Measurements from ENCODE around the gene SEMA5A.

The SEMA5A gene

GRCh38 chr5:9052421-9052820, 493.5 kb downstream of the SEMA5A start:
- DNase-seq, result no peak
- Histone ChIP-seq H3K4me1 (no peaks in the 10 kb centered on the region), H3K36me3 (no peaks in the 10 kb centered on the region), H3K9me3 (no peaks in the 10 kb centered on the region; the same call in 1 of the 2 replicates), H3K4me3 (ENCODE audit: low read depth, low read length) (no peak overlapping the region), H3K27me3 (no peaks in the 10 kb centered on the region)
- no peak for TF ChIP-seq CTCF (IDR thresholded peaks at IDR 0.05; ENCODE audit: low read depth, low read length)

GRCh38 chr5:9051779-9052178, 494.1 kb downstream of the SEMA5A start:
- Histone ChIP-seq H3K4me3 (ENCODE audit: low read depth, low read length) (no peak overlapping the region), H3K36me3 (no peaks in the 10 kb centered on the region), H3K9me3 (no peaks in the 10 kb centered on the region; the same call in 1 of the 2 replicates), H3K4me1 (no peaks in the 10 kb centered on the region), H3K27me3 (no peaks in the 10 kb centered on the region)
- TF ChIP-seq CTCF (IDR thresholded peaks at IDR 0.05; ENCODE audit: low read depth, low read length), result no peak
- no peak for DNase-seq

- no peak overlapping the region for H3K4me3 ChIP-seq (ENCODE audit: low read depth, low read length)
- no peaks in the 10 kb centered on the region; the same call in 1 of the 2 replicates for H3K9me3 ChIP-seq
- H3K36me3 ChIP-seq, result no peaks in the 10 kb centered on the region
- no peak for TF ChIP-seq CTCF (IDR thresholded peaks at IDR 0.05; ENCODE audit: low read depth, low read length)
- H3K4me1 ChIP-seq, result no peaks in the 10 kb centered on the region
- no peak for DNase-seq
- H3K27me3 ChIP-seq, result no peaks in the 10 kb centered on the region
Observed at GRCh38 chr5:9047932-9048331, 497.9 kb downstream of the SEMA5A start.

GRCh38 chr5:9046756-9047481, 499.0 kb downstream of the SEMA5A start:
- TF ChIP-seq CTCF (IDR thresholded peaks at IDR 0.05; ENCODE audit: low read depth, low read length), result no peak
- Histone ChIP-seq H3K9me3 (no peaks in the 10 kb centered on the region; the same call in 1 of the 2 replicates), H3K27me3 (no peaks in the 10 kb centered on the region), H3K36me3 (no peaks in the 10 kb centered on the region), H3K4me3 (ENCODE audit: low read depth, low read length) (no peak overlapping the region), H3K4me1 (no peaks in the 10 kb centered on the region)
- DNase-seq, result no peak

GRCh38 chr5:9045946-9046345, 499.9 kb downstream of the SEMA5A start:
- DNase-seq, result no peak
- no peaks in the 10 kb centered on the region for H3K4me1 ChIP-seq
- H3K27me3 ChIP-seq, result no peaks in the 10 kb centered on the region
- H3K9me3 ChIP-seq, result no peaks in the 10 kb centered on the region; the same call in 1 of the 2 replicates
- TF ChIP-seq CTCF (IDR thresholded peaks at IDR 0.05; ENCODE audit: low read depth, low read length), result no peak
- no peaks in the 10 kb centered on the region for H3K36me3 ChIP-seq
- H3K4me3 ChIP-seq (ENCODE audit: low read depth, low read length), result no peak overlapping the region

- H3K4me1 ChIP-seq, result no peaks in the 10 kb centered on the region
- no peaks in the 10 kb centered on the region for H3K9me3 ChIP-seq
- no peaks in the 10 kb centered on the region for H3K36me3 ChIP-seq
- no peak for TF ChIP-seq CTCF (IDR thresholded peaks at IDR 0.05; ENCODE audit: low read depth, low read length)
- H3K4me3 ChIP-seq (ENCODE audit: low read depth, low read length), result no peak overlapping the region
- no peaks in the 10 kb centered on the region for H3K27me3 ChIP-seq
- DNase-seq, result no peak
Observed at GRCh38 chr5:9042241-9042640, 503.6 kb downstream of the SEMA5A start.
